Osteocyte (in vitro differentiated cells): ENCODE measurements around the gene CCL20. TPM values are rescaled to one million over a fixed set of nuclear protein-coding genes. Genes with fewer than 3 reads are reported as not detected.

Experiments used
- DNase-seq: peaks from one replicate; pipeline ENCODE4 v3.0.0; 2021; ENCODE audit warnings: mixed read lengths; ENCODE audit not compliant: unreplicated experiment; ENCODE audit errors: extremely low spot score
- H3K27ac Mint-ChIP-seq: one replicate; pipeline ENCODE4 v1.8.0; 2021; ENCODE audit warnings: mild to moderate bottlenecking, mixed read lengths; ENCODE audit not compliant: unreplicated experiment
- H3K27me3 Mint-ChIP-seq: one replicate; pipeline ENCODE4 v1.8.0; 2021; ENCODE audit warnings: mixed read lengths; ENCODE audit not compliant: unreplicated experiment
- H3K36me3 Mint-ChIP-seq: one replicate; pipeline ENCODE4 v1.8.0; 2021; ENCODE audit warnings: mixed read lengths; ENCODE audit not compliant: unreplicated experiment
- H3K4me1 Mint-ChIP-seq: one replicate; pipeline ENCODE4 v1.8.0; 2021; ENCODE audit warnings: mixed read lengths; ENCODE audit not compliant: unreplicated experiment
- H3K4me3 Mint-ChIP-seq: one replicate; pipeline ENCODE4 v1.8.0; 2021; ENCODE audit warnings: mild to moderate bottlenecking, moderate library complexity, mixed read lengths; ENCODE audit not compliant: unreplicated experiment
- H3K9me3 Mint-ChIP-seq: one replicate; pipeline ENCODE4 v1.8.0; 2021; ENCODE audit warnings: mixed read lengths; ENCODE audit not compliant: unreplicated experiment
- total RNA-seq: library from RNA; stranded (reverse); gene quantifications from 2 replicates; pipeline ENCODE4 v1.2.1, GENCODE V29; 2021
- TF ChIP-seq, protein P1 (sequence below): fragments of 200-600 bp; sonication (generic); IDR thresholded peaks from 2 replicates; pipeline ENCODE4 v1.5.0; 2021; ENCODE audit warnings: antibody characterized with exemption, mild to moderate bottlenecking, moderate library complexity

Gene CCL20
- total RNA-seq, 1 donor from 2014 or later = not detected

DNA sequence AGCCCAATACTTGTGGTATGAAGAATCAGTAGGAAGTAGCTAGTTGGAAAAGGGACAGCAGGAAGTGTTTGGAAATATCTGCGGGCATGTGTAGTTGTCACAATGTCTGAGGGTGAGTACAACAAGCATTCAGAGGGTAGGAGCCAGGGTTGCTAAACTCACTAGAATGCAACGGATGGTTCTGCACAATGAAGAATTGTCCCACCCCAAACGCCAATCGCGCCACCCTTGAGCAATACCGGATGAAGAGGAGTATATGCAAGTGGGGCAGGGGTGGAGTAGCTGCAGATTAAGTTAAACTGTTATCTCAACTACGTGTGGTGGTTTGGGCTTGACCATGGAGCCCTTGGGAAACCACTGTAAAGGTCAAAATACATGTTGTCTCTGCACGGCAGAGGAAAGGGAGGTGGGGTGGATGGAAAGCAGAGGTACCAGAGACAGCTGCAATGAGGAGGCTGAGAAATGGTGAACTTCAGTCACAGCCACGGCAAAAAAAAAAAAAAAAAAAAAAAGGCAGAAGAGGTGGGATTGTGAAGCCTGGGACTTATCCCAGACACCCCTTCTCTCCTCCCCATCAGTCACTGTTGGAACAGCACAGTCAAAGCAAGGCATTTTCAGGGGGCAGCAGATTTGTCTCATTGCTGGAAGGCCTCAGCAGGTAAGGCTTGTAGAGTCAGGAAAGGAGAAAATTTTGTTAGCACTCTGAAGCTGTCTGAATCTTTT is 5.2 kb downstream of the CCL20 start:
- peaks cover 51% of the 10 kb centered on the region for H3K4me1 Mint-ChIP-seq
- TF ChIP-seq, protein P1, sequence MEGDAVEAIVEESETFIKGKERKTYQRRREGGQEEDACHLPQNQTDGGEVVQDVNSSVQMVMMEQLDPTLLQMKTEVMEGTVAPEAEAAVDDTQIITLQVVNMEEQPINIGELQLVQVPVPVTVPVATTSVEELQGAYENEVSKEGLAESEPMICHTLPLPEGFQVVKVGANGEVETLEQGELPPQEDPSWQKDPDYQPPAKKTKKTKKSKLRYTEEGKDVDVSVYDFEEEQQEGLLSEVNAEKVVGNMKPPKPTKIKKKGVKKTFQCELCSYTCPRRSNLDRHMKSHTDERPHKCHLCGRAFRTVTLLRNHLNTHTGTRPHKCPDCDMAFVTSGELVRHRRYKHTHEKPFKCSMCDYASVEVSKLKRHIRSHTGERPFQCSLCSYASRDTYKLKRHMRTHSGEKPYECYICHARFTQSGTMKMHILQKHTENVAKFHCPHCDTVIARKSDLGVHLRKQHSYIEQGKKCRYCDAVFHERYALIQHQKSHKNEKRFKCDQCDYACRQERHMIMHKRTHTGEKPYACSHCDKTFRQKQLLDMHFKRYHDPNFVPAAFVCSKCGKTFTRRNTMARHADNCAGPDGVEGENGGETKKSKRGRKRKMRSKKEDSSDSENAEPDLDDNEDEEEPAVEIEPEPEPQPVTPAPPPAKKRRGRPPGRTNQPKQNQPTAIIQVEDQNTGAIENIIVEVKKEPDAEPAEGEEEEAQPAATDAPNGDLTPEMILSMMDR = no peak
- no peaks in the 10 kb centered on the region for H3K36me3 Mint-ChIP-seq
- no peaks in the 10 kb centered on the region for H3K27me3 Mint-ChIP-seq
- DNase-seq = no peak
- H3K4me3 Mint-ChIP-seq = peak overlapping the region; percentile 68
- peaks cover 5% of the 10 kb centered on the region for H3K9me3 Mint-ChIP-seq
- peak overlapping the region; percentile 97 for H3K27ac Mint-ChIP-seq

DNA sequence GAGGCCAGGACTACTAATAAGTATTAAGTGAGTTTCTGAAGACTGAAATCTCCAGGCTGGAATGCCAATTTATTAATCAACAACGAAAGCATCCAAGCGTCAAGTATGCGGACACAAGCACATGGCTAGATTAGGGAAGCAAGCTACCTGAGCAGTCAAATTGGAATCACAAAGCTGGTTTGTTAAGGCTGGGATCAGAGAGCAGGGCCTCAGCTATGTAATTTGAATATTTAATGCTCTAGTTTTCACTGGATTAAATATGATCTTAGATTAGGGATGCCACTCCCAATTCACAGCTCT is 5.7 kb downstream of the CCL20 start:
- Mint-ChIP-seq H3K27ac (peak overlapping the region; percentile 97), H3K4me3 (no peak overlapping the region), H3K36me3 (no peaks in the 10 kb centered on the region), H3K4me1 (peaks cover 48% of the 10 kb centered on the region), H3K9me3 (peaks cover 5% of the 10 kb centered on the region), H3K27me3 (no peaks in the 10 kb centered on the region)
- no peak for DNase-seq
- TF ChIP-seq, protein P1 = no peak

DNA sequence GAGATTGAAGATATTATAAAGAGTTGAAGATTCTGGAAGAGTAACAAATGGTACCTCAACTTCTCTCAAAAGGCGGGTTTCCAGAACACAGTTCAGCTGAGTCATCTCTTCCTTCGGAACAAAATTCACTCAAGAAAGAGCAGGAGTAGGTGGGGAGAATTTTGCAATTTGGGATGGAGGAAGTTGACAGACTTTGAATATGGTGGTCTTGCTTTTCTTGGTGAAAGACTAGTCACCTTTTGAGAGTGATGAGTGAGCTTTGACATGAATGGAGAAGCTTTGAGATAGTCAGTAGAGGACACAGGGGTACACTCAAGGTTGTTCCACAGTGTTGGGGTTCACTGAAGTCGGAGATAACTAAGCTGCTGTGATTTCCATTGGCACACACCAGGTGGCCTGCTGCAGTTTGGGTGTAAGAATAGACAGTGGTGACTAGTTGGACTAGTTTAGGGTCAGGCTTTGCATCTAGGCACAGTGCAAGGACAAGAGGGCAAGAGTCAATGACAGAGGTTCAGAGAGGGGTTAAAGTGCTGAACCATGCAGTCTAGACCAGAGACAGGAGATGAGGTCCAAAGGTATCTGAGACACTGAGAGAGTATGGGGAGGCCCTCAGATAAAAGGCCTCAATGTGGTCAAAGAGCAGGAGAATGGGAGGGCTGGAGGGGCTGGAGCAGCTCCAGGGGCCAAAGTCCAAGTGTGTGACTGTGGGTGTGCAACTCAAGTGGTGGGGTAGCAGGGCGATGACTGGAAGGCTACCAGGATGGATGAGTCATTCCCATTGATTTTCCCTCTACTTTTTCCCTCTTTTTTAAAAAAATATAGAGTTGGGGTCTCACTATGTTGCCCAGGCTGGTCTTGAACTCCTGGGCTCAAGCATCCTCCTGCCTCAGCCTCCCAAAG is 7.7 kb downstream of the CCL20 start:
- Mint-ChIP-seq H3K9me3 (peaks cover 5% of the 10 kb centered on the region), H3K4me1 (peaks cover 40% of the 10 kb centered on the region), H3K27ac (no peak overlapping the region), H3K27me3 (no peaks in the 10 kb centered on the region), H3K4me3 (no peak overlapping the region), H3K36me3 (no peaks in the 10 kb centered on the region)
- DNase-seq = no peak
- TF ChIP-seq, protein P1 = no peak

DNA sequence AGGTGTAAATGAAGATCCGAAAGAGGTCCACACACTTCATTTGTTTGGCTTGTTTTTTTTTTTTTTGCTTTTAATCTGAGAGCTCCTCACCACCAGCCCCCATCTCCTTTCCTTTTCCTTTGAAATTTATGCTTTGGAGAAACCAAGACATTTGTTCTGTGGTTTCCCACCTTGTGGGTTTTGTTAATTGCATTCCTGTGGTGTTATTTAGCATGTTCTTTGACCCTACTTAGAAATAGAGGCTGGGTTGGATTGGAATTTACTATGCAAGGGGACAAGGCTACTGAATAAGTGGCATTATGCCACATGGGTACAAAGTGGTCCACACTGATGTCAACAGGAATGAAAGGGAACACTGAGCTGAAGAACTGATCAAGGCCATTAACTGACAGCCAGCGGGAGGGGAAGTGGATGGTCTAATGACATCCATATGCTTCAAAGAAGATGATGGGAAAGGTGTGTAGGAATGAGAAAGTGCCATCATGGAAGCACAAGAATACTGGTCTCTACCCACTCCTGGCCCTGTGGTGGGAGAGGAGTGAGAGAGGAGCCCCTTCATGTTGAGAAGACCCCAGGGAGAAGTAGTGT is 8.9 kb downstream of the CCL20 start:
- TF ChIP-seq, protein P1 = no peak
- no peaks in the 10 kb centered on the region for H3K36me3 Mint-ChIP-seq
- DNase-seq = no peak
- peaks cover 5% of the 10 kb centered on the region for H3K9me3 Mint-ChIP-seq
- no peak overlapping the region for H3K27ac Mint-ChIP-seq
- peaks cover 30% of the 10 kb centered on the region for H3K4me1 Mint-ChIP-seq
- H3K4me3 Mint-ChIP-seq = no peak overlapping the region
- no peaks in the 10 kb centered on the region for H3K27me3 Mint-ChIP-seq

DNA sequence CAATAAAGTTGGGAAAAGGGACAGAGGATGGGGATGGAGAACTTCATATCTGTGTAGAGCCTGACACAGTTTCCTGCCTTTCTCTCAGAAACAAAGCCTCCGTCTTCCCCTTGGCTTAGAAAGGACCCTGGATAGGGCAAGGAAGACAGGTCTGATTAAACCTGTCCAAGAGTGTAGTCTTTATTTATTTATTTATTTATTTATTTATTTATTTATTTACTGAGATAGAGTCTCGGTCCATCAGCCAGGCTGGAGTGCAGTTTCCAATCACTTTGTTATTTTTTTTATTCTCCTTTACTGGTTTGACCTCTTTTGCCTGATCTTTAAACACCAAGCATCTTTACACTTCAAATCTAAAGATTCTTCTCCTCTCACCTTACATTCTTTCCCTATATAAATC is 10.3 kb downstream of the CCL20 start:
- peaks cover 5% of the 10 kb centered on the region for H3K9me3 Mint-ChIP-seq
- no peaks in the 10 kb centered on the region for H3K27me3 Mint-ChIP-seq
- H3K36me3 Mint-ChIP-seq = no peaks in the 10 kb centered on the region
- no peak overlapping the region for H3K4me3 Mint-ChIP-seq
- no peak for DNase-seq
- H3K27ac Mint-ChIP-seq = no peak overlapping the region
- H3K4me1 Mint-ChIP-seq = peaks cover 15% of the 10 kb centered on the region
- TF ChIP-seq, protein P1 = no peak
